ENCODE measurements around the gene RAB26.
"Not testable (repeated sequence)": the region's sequence is repeated elsewhere in the genome, so short reads cannot be mapped to it uniquely, and the experiment has no call there.

RAB26 gene

GRCh38 chr16:2109271-2109580 is 39.2 kb upstream of the RAB26 start:
- not testable (repeated sequence) for H3K27ac ChIP-seq (ENCODE audit: low read length); H3K9me3 ChIP-seq (ENCODE audit: control insufficient read depth in 2 of 2, low read length in 2 of 2); H3K4me1 ChIP-seq (ENCODE audit: control insufficient read depth, insufficient read depth, low read length); H3K9ac ChIP-seq (ENCODE audit: low read length in 2 of 2); H3K4me3 ChIP-seq (ENCODE audit: low read length in 2 of 2); H3K27me3 ChIP-seq (ENCODE audit: control insufficient read depth in 1 of 2, insufficient read depth in 2 of 2, low read length in 2 of 2)
- peaks cover 0 to 11% of the 10 kb centered on the region in 2 donors for H3K36me3 ChIP-seq (ENCODE audit: control insufficient read depth in 2 of 2, insufficient read depth in 2 of 2, low read length in 2 of 2)

DNA sequence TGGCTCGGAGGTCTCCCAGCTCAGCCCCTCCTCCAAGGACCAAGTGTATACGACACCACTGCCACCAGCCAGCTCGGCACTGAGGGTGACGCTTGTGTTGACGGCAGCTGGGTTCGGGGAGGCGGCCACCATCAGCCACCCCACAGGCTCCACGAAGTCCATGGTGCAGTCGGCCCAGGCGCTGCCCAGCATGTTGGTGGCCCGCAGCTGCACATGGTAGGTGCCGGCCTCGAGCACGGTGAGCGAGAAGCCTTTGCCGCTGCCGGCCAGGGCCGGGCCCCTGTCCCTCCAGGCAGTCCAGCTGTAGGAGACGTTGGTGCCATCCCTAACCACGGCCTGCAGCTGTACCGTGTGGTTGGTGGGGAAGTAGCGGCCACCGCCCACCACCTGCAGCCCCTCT is 38.6 kb upstream of the RAB26 start:
- peaks cover 0 to 11% of the 10 kb centered on the region in 2 donors for H3K36me3 ChIP-seq (ENCODE audit: control insufficient read depth in 2 of 2, insufficient read depth in 2 of 2, low read length in 2 of 2)
- H3K9ac ChIP-seq (ENCODE audit: low read length in 2 of 2); H3K27me3 ChIP-seq (ENCODE audit: control insufficient read depth in 1 of 2, insufficient read depth in 2 of 2, low read length in 2 of 2); H3K27ac ChIP-seq (ENCODE audit: low read length); H3K4me3 ChIP-seq (ENCODE audit: low read length in 2 of 2); H3K4me1 ChIP-seq (ENCODE audit: control insufficient read depth, insufficient read depth, low read length); H3K9me3 ChIP-seq (ENCODE audit: control insufficient read depth in 2 of 2, low read length in 2 of 2): not testable (repeated sequence)

DNA sequence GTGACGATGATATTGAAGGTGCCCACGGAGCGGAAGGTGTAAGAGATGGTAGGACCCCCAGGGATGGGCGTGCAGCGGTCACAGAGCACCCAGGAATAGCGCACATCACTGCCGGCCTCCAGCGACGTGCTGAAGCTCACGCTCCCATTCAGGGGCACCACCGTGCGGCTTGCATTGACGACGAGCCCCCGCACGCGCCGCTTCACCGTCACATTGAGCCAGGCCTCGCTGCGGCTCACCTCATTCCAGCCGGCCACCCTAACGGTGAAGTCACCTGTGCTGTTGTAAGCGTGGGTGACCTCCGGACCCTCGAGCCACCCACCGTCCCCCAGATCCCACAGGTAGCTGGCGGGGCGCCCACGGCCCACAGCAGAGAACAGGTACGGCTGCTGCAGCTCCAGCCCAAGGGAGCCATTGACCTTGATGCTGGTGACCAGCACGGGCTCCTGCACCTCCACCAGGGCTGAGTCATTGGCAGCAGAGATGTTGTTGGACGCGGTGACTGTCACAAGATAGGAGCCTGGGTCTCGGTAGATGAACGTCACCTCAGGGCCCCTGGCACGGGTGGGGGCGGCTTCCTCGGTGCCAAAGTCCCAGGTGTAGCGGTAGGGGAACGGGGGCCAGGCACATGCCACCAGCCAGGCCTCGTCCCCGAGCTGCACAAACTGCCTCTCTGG is 38.0 kb upstream of the RAB26 start:
- not testable (repeated sequence) for H3K4me1 ChIP-seq (ENCODE audit: control insufficient read depth, insufficient read depth, low read length); H3K4me3 ChIP-seq (ENCODE audit: low read length in 2 of 2); H3K9me3 ChIP-seq (ENCODE audit: control insufficient read depth in 2 of 2, low read length in 2 of 2); H3K27me3 ChIP-seq (ENCODE audit: control insufficient read depth in 1 of 2, insufficient read depth in 2 of 2, low read length in 2 of 2); H3K9ac ChIP-seq (ENCODE audit: low read length in 2 of 2); H3K27ac ChIP-seq (ENCODE audit: low read length)
- peaks cover 0 to 11% of the 10 kb centered on the region in 2 donors for H3K36me3 ChIP-seq (ENCODE audit: control insufficient read depth in 2 of 2, insufficient read depth in 2 of 2, low read length in 2 of 2)

DNA sequence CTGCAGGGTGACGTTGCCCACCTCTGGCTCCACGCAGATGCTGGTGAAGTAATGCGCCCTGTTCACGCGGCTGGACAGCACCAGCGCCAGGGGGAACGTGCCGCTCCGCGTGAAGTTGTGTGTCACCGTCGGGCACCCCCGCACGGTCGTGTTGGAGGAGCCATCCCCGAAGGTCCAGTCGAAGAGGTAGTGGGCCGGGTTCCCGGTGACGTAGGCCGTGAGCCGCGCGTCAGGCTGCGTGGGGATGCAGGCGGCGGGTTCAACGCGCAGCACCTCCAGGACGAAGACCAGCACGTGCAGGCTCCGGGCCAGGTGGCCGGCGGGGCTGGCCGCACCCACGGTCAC is 37.4 kb upstream of the RAB26 start:
- H3K27ac ChIP-seq (ENCODE audit: low read length); H3K36me3 ChIP-seq (ENCODE audit: control insufficient read depth in 2 of 2, insufficient read depth in 2 of 2, low read length in 2 of 2): not testable (repeated sequence)

GRCh38 chr16:2111412-2112335 is 36.8 kb upstream of the RAB26 start:
- not testable (repeated sequence) for H3K27ac ChIP-seq (ENCODE audit: low read length); H3K36me3 ChIP-seq (ENCODE audit: control insufficient read depth in 2 of 2, insufficient read depth in 2 of 2, low read length in 2 of 2); H3K4me3 ChIP-seq (ENCODE audit: low read length in 2 of 2); H3K27me3 ChIP-seq (ENCODE audit: control insufficient read depth in 1 of 2, insufficient read depth in 2 of 2, low read length in 2 of 2); H3K4me1 ChIP-seq (ENCODE audit: control insufficient read depth, insufficient read depth, low read length); H3K9me3 ChIP-seq (ENCODE audit: control insufficient read depth in 2 of 2, low read length in 2 of 2); H3K9ac ChIP-seq (ENCODE audit: low read length in 2 of 2)

More for the DNA sequence above, 37.4 kb upstream of the RAB26 start:
- not testable (repeated sequence) for H3K9ac ChIP-seq (ENCODE audit: low read length in 2 of 2); H3K27me3 ChIP-seq (ENCODE audit: control insufficient read depth in 1 of 2, insufficient read depth in 2 of 2, low read length in 2 of 2); H3K4me3 ChIP-seq (ENCODE audit: low read length in 2 of 2); H3K4me1 ChIP-seq (ENCODE audit: control insufficient read depth, insufficient read depth, low read length); H3K9me3 ChIP-seq (ENCODE audit: control insufficient read depth in 2 of 2, low read length in 2 of 2)

- not testable (repeated sequence) for H3K4me1 ChIP-seq (ENCODE audit: control insufficient read depth, insufficient read depth, low read length); H3K27me3 ChIP-seq (ENCODE audit: control insufficient read depth in 1 of 2, insufficient read depth in 2 of 2, low read length in 2 of 2); H3K4me3 ChIP-seq (ENCODE audit: low read length in 2 of 2); H3K27ac ChIP-seq (ENCODE audit: low read length); H3K9ac ChIP-seq (ENCODE audit: low read length in 2 of 2); H3K9me3 ChIP-seq (ENCODE audit: control insufficient read depth in 2 of 2, low read length in 2 of 2); H3K36me3 ChIP-seq (ENCODE audit: control insufficient read depth in 2 of 2, insufficient read depth in 2 of 2, low read length in 2 of 2)
These were observed 35.8 kb upstream of the RAB26 start for GRCh38 chr16:2112539-2113106.

DNA sequence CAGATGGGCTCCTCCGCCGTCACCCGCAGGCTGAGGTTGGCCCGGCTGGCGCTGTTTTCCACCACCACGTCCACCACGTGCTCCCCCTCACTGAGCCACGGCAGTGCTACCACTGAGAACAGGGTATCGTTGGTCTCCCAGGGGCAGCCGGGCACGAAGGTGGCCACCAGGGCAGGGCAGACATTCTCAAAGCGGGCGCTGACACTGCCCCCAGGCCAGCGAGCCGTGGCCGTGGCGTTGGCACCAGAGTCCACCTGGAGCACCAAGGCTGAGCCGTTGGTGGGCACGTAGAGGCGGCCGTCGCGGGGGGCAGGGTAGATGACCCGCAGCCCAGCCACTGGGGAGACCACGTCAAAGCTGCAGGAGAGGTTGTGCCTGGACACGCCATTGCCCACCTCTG is 34.2 kb upstream of the RAB26 start:
- H3K36me3 ChIP-seq (ENCODE audit: control insufficient read depth in 2 of 2, insufficient read depth in 2 of 2, low read length in 2 of 2); H3K9me3 ChIP-seq (ENCODE audit: control insufficient read depth in 2 of 2, low read length in 2 of 2); H3K4me3 ChIP-seq (ENCODE audit: low read length in 2 of 2); H3K9ac ChIP-seq (ENCODE audit: low read length in 2 of 2); H3K27ac ChIP-seq (ENCODE audit: low read length); H3K4me1 ChIP-seq (ENCODE audit: control insufficient read depth, insufficient read depth, low read length); H3K27me3 ChIP-seq (ENCODE audit: control insufficient read depth in 1 of 2, insufficient read depth in 2 of 2, low read length in 2 of 2): not testable (repeated sequence)

DNA sequence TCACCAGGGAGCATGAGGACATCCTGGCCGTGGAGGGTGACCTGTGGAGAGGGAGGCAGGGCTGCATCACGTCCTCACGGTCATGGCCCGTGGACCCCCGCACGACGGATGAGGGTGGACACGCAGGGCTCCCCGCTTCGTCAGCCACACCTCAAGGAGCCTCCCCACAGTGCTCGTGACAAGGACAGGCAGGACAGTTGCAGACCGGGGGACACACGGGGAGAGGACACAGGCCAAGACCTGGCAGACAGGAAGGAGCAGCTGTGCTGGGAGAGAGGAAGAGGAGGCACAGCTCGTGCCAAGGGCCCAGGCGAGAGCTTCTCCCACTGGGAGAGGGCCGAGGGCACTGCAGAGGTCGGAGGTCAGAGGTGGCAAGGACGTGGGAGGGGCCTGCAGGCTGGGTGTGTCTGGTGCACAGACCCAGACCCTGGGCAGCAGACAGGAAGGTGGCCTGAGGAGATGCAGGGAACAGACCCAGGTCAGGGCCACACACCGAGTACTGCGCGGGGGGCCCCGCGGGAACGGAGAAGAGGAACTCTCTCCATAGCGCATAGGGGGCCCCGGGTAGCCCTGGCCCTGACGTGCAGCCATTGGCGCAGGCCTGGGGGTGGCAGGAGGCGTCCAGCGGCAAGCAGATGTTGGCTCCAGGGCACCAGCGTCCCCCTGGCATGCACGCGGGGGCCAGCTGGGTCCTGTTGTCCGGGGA is 33.4 kb upstream of the RAB26 start:
- not testable (repeated sequence) for H3K4me3 ChIP-seq (ENCODE audit: low read length in 2 of 2); H3K27me3 ChIP-seq (ENCODE audit: control insufficient read depth in 1 of 2, insufficient read depth in 2 of 2, low read length in 2 of 2); H3K9ac ChIP-seq (ENCODE audit: low read length in 2 of 2); H3K9me3 ChIP-seq (ENCODE audit: control insufficient read depth in 2 of 2, low read length in 2 of 2); H3K4me1 ChIP-seq (ENCODE audit: control insufficient read depth, insufficient read depth, low read length); H3K36me3 ChIP-seq (ENCODE audit: control insufficient read depth in 2 of 2, insufficient read depth in 2 of 2, low read length in 2 of 2); H3K27ac ChIP-seq (ENCODE audit: low read length)

- Histone ChIP-seq H3K4me1 (ENCODE audit: control insufficient read depth, insufficient read depth, low read length) (peaks cover 7% of the 10 kb centered on the region), H3K27me3 (ENCODE audit: control insufficient read depth in 1 of 2, insufficient read depth in 2 of 2, low read length in 2 of 2) (no peaks in the 10 kb centered on the region), H3K4me3 (ENCODE audit: low read length in 2 of 2) (no peak overlapping the region), H3K27ac (ENCODE audit: low read length) (no peak overlapping the region), H3K9ac (ENCODE audit: low read length in 2 of 2) (no peak overlapping the region), H3K36me3 (ENCODE audit: control insufficient read depth in 2 of 2, insufficient read depth in 2 of 2, low read length in 2 of 2) (peaks cover 0 to 1% of the 10 kb centered on the region in 2 donors), H3K9me3 (ENCODE audit: control insufficient read depth in 2 of 2, low read length in 2 of 2) (no peaks in the 10 kb centered on the region)
These were observed 32.8 kb upstream of the RAB26 start for GRCh38 chr16:2115591-2115973.

DNA sequence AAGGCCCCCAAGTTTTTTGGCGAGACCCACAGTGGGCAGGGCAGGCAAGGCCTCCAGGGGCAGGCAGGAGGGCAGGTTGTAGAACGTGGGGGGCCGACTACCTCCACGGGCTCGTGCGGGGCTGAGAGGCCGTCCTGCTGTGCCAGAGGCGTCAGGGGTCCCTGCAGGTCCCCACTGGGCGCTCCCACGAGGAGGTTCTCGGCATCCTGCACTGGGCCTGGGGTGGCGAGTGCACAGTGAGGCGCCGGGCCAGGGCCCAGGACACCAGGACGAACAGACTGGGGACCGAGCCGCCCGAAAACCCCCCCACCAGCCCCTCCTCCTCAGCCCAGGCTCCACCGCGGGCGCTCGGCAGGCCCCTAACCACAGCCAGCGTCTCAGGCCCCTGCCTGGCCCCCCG is 32.0 kb upstream of the RAB26 start:
- H3K4me3 ChIP-seq (ENCODE audit: low read length in 2 of 2); H3K9me3 ChIP-seq (ENCODE audit: control insufficient read depth in 2 of 2, low read length in 2 of 2); H3K27ac ChIP-seq (ENCODE audit: low read length); H3K36me3 ChIP-seq (ENCODE audit: control insufficient read depth in 2 of 2, insufficient read depth in 2 of 2, low read length in 2 of 2); H3K27me3 ChIP-seq (ENCODE audit: control insufficient read depth in 1 of 2, insufficient read depth in 2 of 2, low read length in 2 of 2); H3K9ac ChIP-seq (ENCODE audit: low read length in 2 of 2): not testable (repeated sequence)
- H3K4me1 ChIP-seq (ENCODE audit: control insufficient read depth, insufficient read depth, low read length) = peaks cover 13% of the 10 kb centered on the region

DNA sequence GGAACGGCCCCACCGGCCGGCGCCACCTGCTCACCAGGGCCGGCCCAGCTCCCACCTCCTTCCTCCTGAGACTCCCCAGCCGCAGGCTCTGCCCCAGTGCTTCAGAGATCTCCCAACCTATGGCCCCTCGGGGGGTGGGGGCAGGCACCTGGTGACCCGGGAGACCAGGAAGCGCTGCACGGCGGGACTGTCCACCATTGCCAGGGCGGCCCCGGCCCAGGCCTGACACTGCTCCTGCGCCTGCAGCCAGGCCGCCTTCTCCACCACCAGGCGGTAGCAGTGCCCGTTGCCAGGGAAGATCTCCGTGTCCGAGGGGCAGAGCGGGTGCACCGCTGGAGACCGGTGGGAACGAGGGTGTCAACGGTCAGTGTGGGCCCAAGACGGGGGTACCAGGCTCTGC is 31.1 kb upstream of the RAB26 start:
- H3K4me1 ChIP-seq (ENCODE audit: control insufficient read depth, insufficient read depth, low read length) = peaks cover 21% of the 10 kb centered on the region
- not testable (repeated sequence) for H3K4me3 ChIP-seq (ENCODE audit: low read length in 2 of 2); H3K27ac ChIP-seq (ENCODE audit: low read length); H3K27me3 ChIP-seq (ENCODE audit: control insufficient read depth in 1 of 2, insufficient read depth in 2 of 2, low read length in 2 of 2); H3K36me3 ChIP-seq (ENCODE audit: control insufficient read depth in 2 of 2, insufficient read depth in 2 of 2, low read length in 2 of 2); H3K9me3 ChIP-seq (ENCODE audit: control insufficient read depth in 2 of 2, low read length in 2 of 2); H3K9ac ChIP-seq (ENCODE audit: low read length in 2 of 2)

Data from stomach smooth muscle (tissue), 2 donors.